IMR-90 (cell line): ENCODE measurements around the gene LGALSL. TPM values are rescaled to one million over a fixed set of nuclear protein-coding genes. Genes with fewer than 3 reads are reported as not detected.

Experiments
- ATAC-seq: fragments of 200-7000 bp; cut with Tn5 transposase; 2 replicates; pipeline ENCODE4 v1.9.1; 2020; ENCODE audit warnings: low read depth, mild to moderate bottlenecking, moderate library complexity
- BruUV-seq: library from RNA; stranded (reverse); fragments of 400-500 nt; replicated peaks from 2 replicates; lab custom pipeline; 2021; lab: Mats Ljungman, UMichigan
- CTCF ChIA-PET: fragments of 300-600 bp; formaldehyde crosslinking; extraction: SDS; loops from one replicate; lab custom pipeline; 2021; ENCODE audit warnings: antibody characterized with exemption; lab: Yijun Ruan, JAX
- POLR2A ChIA-PET: fragments of 300-600 bp; sonication (Branson Sonifier 250); formaldehyde crosslinking; loops from one replicate; lab custom pipeline; 2022; ENCODE audit warnings: antibody characterized with exemption; ENCODE audit not compliant: unreplicated experiment; lab: Charles Lee
- DNase-seq: peaks from one replicate; pipeline ENCODE4 v3.0.0; 2013
- H2AFZ ChIP-seq: replicated peaks from 2 replicates; pipeline ENCODE3; 2013; ENCODE audit warnings: low read length, mild to moderate bottlenecking; ENCODE audit not compliant: poor library complexity
- H2AK5ac ChIP-seq: 2 replicates; pipeline ENCODE4 v1.6.1; 2013; ENCODE audit warnings: low read depth, low read length, inconsistent platforms
- H2AK9ac ChIP-seq: replicated peaks from 2 replicates; pipeline ENCODE3; 2013; ENCODE audit warnings: mild to moderate bottlenecking, low read depth, low read length, moderate library complexity; ENCODE audit not compliant: poor library complexity
- H2BK120ac ChIP-seq: 2 replicates; pipeline ENCODE4 v1.6.1; 2013; ENCODE audit warnings: low read depth, low read length, inconsistent platforms
- H2BK15ac ChIP-seq: 3 replicates; pipeline ENCODE4 v1.6.1; 2013; ENCODE audit warnings: low read depth, low read length, inconsistent platforms
- H2BK20ac ChIP-seq: 2 replicates; pipeline ENCODE4 v1.6.1; 2013; ENCODE audit warnings: low read depth, mild to moderate bottlenecking, inconsistent platforms, low read length, moderate library complexity
- H2BK5ac ChIP-seq: 2 replicates; pipeline ENCODE4 v1.6.1; 2013; ENCODE audit warnings: mild to moderate bottlenecking, low read depth, low read length, inconsistent platforms; ENCODE audit not compliant: poor library complexity, severe bottlenecking
- H3K14ac ChIP-seq: replicated peaks from 2 replicates; pipeline ENCODE4 v1.6.1; 2013; ENCODE audit warnings: low read depth, low read length, inconsistent platforms
- H3K18ac ChIP-seq: 2 replicates; pipeline ENCODE4 v1.6.1; 2013; ENCODE audit warnings: low read depth, low read length, control low read depth
- H3K23ac ChIP-seq: 2 replicates; pipeline ENCODE4 v1.6.1; 2013; ENCODE audit warnings: low read depth, low read length, inconsistent platforms
- H3K27ac ChIP-seq: 2 replicates; pipeline ENCODE4 v1.5.1; 2013; ENCODE audit warnings: mild to moderate bottlenecking, control low read depth, low read length; ENCODE audit not compliant: insufficient read depth
- H3K27me3 ChIP-seq: 2 replicates; pipeline ENCODE4 v1.6.1; 2013; ENCODE audit warnings: low read length; ENCODE audit not compliant: control insufficient read depth, insufficient read depth
- H3K36me3 ChIP-seq: 2 replicates; pipeline ENCODE4 v1.6.1; 2013; ENCODE audit warnings: low read length, mixed read lengths; ENCODE audit not compliant: control insufficient read depth, insufficient read depth
- H3K4ac ChIP-seq: 2 replicates; pipeline ENCODE4 v1.6.1; 2013; ENCODE audit warnings: low read depth, low read length, inconsistent platforms
- H3K4me1 ChIP-seq: 2 replicates; pipeline ENCODE4 v1.6.1; 2013; ENCODE audit warnings: low read length, mixed read lengths; ENCODE audit not compliant: control insufficient read depth, insufficient read depth
- H3K4me2 ChIP-seq: 2 replicates; pipeline ENCODE4 v1.6.1; 2013; ENCODE audit warnings: low read depth, mild to moderate bottlenecking, control low read depth, low read length, moderate library complexity
- H3K4me3 ChIP-seq: 2 replicates; pipeline ENCODE4 v1.5.1; 2013; ENCODE audit warnings: low read depth, mild to moderate bottlenecking, control low read depth, low read length, moderate library complexity; ENCODE audit not compliant: insufficient read depth
- H3K56ac ChIP-seq: 2 replicates; pipeline ENCODE4 v1.6.1; 2013; ENCODE audit warnings: low read length, inconsistent platforms; ENCODE audit not compliant: insufficient read depth; ENCODE audit errors: extremely low read depth
- H3K79me1 ChIP-seq, 2 experiments: 2 replicates each; pipeline ENCODE4 v1.6.1; 2013; ENCODE audit warnings: low read length in 2 of 2, inconsistent platforms in 1 of 2, low read depth in 1 of 2
- H3K9ac ChIP-seq: 2 replicates; pipeline ENCODE4 v1.6.1; 2013; ENCODE audit warnings: low read depth, low read length, control low read depth
- H3K9me1 ChIP-seq: 2 replicates; pipeline ENCODE4 v1.6.1; 2013; ENCODE audit warnings: low read length, inconsistent platforms; ENCODE audit not compliant: insufficient read depth
- H3K9me3 ChIP-seq: 2 replicates; pipeline ENCODE4 v1.6.1; 2013; ENCODE audit warnings: low read length; ENCODE audit not compliant: control insufficient read depth, insufficient read depth
- H4K20me1 ChIP-seq: 2 replicates; pipeline ENCODE4 v1.6.1; 2013; ENCODE audit warnings: low read length, inconsistent platforms; ENCODE audit not compliant: insufficient read depth
- H4K5ac ChIP-seq: 2 replicates; pipeline ENCODE4 v1.6.1; 2013; ENCODE audit warnings: mild to moderate bottlenecking, low read depth, low read length, control low read depth
- H4K8ac ChIP-seq, 2 experiments: 2 replicates each; pipeline ENCODE4 v1.6.1; 2013; ENCODE audit warnings: low read depth in 2 of 2, low read length in 2 of 2, control low read depth in 1 of 2, inconsistent platforms in 1 of 2
- H4K91ac ChIP-seq: 2 replicates; pipeline ENCODE4 v1.6.1; 2013; ENCODE audit warnings: low read depth, low read length, inconsistent platforms; ENCODE audit not compliant: insufficient read depth
- MAZ ChIP-seq: IDR thresholded peaks from 2 replicates; pipeline ENCODE4 v1.6.1; 2012; ENCODE audit warnings: low read depth, mild to moderate bottlenecking, low read length, improper control_type of control experiment, moderate library complexity, borderline replicate concordance
- MXI1 ChIP-seq: IDR thresholded peaks from 2 replicates; pipeline ENCODE4 v1.6.1; 2012; ENCODE audit warnings: low read depth, mild to moderate bottlenecking, low read length, moderate library complexity, borderline replicate concordance
- RAD21 ChIP-seq: IDR thresholded peaks from 2 replicates; pipeline ENCODE4 v1.6.1; 2012; ENCODE audit warnings: low read length, improper control_type of control experiment
- RCOR1 ChIP-seq: IDR thresholded peaks from 2 replicates; pipeline ENCODE4 v1.6.1; 2012; ENCODE audit warnings: mild to moderate bottlenecking, low read length, improper control_type of control experiment; ENCODE audit not compliant: insufficient replicate concordance
- RFX5 ChIP-seq: IDR thresholded peaks from 2 replicates; pipeline ENCODE4 v1.8.0; 2012; ENCODE audit warnings: low read depth, mild to moderate bottlenecking, low read length, moderate library complexity
- USF2 ChIP-seq: fragments of 150-350 bp; IDR thresholded peaks from 2 replicates; pipeline ENCODE4 v1.6.1; 2017; ENCODE audit warnings: mild to moderate bottlenecking, antibody characterized with exemption, low read length, low read depth
- WGBS, 2 experiments: methylation state at CpG; one replicate each; pipeline versions ENCODE4 v1.1.5 to v1.1.7; 2013; ENCODE audit warnings: missing lambda C conversion rate in 2 of 2; ENCODE audit not compliant: insufficient read length in 1 of 2; ENCODE audit errors: extremely low coverage in 2 of 2; 5-methylcytosine and 5-hydroxymethylcytosine counted together
- dilution Hi-C: fragments of 300-500 bp; cut with HindIII; formaldehyde crosslinking; loops from one replicate; pipeline ENCODE4 v1.14.3; 2018; ENCODE audit warnings: low sequenced_read_pairs; ENCODE audit not compliant: unreplicated experiment
- in situ Hi-C: fragments of 300-500 bp; cut with MboI; formaldehyde crosslinking; loops from 3 replicates; pipeline ENCODE4 v1.14.3; 2019; ENCODE audit warnings: low sequenced_read_pairs, inconsistent platforms, mixed read lengths
- intact Hi-C: fragments of 100-400 bp; cut with micrococcal nuclease; formaldehyde crosslinking; loops from 2 replicates; pipeline ENCODE4 v1.10.0; 2022
- polyA plus RNA-seq, 3 experiments: library from polyadenylated mRNA; depleted of rRNA; stranded (reverse); fragments of >200 nt; gene quantifications; 2 replicates each; pipeline ENCODE4 v1.2.3, GENCODE V29; 2012; ENCODE audit warnings: low replicate concordance in 1 of 3
- total RNA-seq: library from RNA; depleted of rRNA; stranded (reverse); fragments of >200 nt; gene quantifications from 2 replicates; pipeline ENCODE4 v1.2.3, GENCODE V29; 2012

The LGALSL gene
- total and polyA plus RNA-seq, 2 of the 4 experiments (the other 2 are of a cell fraction) = 0.86 to 2.9 TPM

GRCh38 chr2:64459575-64459974, 5.6 kb downstream of the LGALSL start:
- 100% methylated on average over 1 of the region's 3 CpGs; no CpG with 5 or more reads in 1 of the 2 experiments for WGBS, 2 experiments
- ChIA-PET CTCF (no interaction called here), POLR2A (no interaction called here)
- H3K4ac ChIP-seq = no peak overlapping the region
- no peak overlapping the region for H2BK15ac ChIP-seq
- H4K20me1 ChIP-seq = no peaks in the 10 kb centered on the region
- H3K36me3 ChIP-seq = no peaks in the 10 kb centered on the region
- H4K91ac ChIP-seq = no peak overlapping the region
- H3K56ac ChIP-seq = no peak overlapping the region
- H2AK5ac ChIP-seq = no peak overlapping the region
- H2BK5ac ChIP-seq = no peak overlapping the region
- intact Hi-C loops (no loop called here), in situ Hi-C loops (no loop called here), dilution Hi-C loops (no loop called here)
- no peak for ATAC-seq
- DNase-seq = no peak
- H4K8ac ChIP-seq = no peak overlapping the region
- H3K27me3 ChIP-seq = peaks cover 11% of the 10 kb centered on the region
- no peak overlapping the region for H3K4me2 ChIP-seq
- H3K9ac ChIP-seq = no peak overlapping the region
- H3K4me1 ChIP-seq = no peaks in the 10 kb centered on the region; the same call in 1 of the 2 replicates
- no peak overlapping the region for H3K18ac ChIP-seq
- H3K23ac ChIP-seq = no peak overlapping the region
- H2BK120ac ChIP-seq = no peak overlapping the region
- H3K9me1 ChIP-seq = no peaks in the 10 kb centered on the region
- H3K9me3 ChIP-seq = no peaks in the 10 kb centered on the region
- no peak overlapping the region for H2AK9ac ChIP-seq
- no peak overlapping the region for H3K14ac ChIP-seq
- no peak overlapping the region for H2BK20ac ChIP-seq
- TF ChIP-seq MXI1 = no peak
- no peak for TF ChIP-seq RCOR1
- no peak for TF ChIP-seq MAZ
- TF ChIP-seq RFX5 = no peak
- no peak for TF ChIP-seq RAD21
- TF ChIP-seq USF2 = no peak
- H3K79me1 ChIP-seq = no peaks in the 10 kb centered on the region
- no TSS peak for BruUV-seq
- H3K4me3 ChIP-seq = no peak overlapping the region
- no peak overlapping the region for H4K5ac ChIP-seq
- H3K27ac ChIP-seq = no peak overlapping the region
- no peak overlapping the region for H2AFZ ChIP-seq
